T-helper 2 cell treated with Interferon-gamma antibody and Interleukin-4, amounts not matched to agents 5 μg/mL and 100 μg/mL, for 36 hours (primary cell): ENCODE measurements around the gene RAMP3.
"Not testable (repeated sequence)": the region's sequence is repeated elsewhere in the genome, so short reads cannot be mapped to it uniquely, and the experiment has no call there.

Source experiments
- DNase-seq: peaks from one replicate; pipeline ENCODE4 v3.0.0; 2021; ENCODE audit warnings: low spot score
- H3K27ac Mint-ChIP-seq: one replicate; pipeline ENCODE4 v1.8.0; 2021; ENCODE audit warnings: mild to moderate bottlenecking, mixed read lengths
- H3K27me3 Mint-ChIP-seq: one replicate; pipeline ENCODE4 v1.8.0; 2021; ENCODE audit warnings: low read depth, mixed read lengths
- H3K36me3 Mint-ChIP-seq: one replicate; pipeline ENCODE4 v1.8.0; 2021; ENCODE audit warnings: low read depth, mixed read lengths
- H3K4me1 Mint-ChIP-seq: one replicate; pipeline ENCODE4 v1.8.0; 2021; ENCODE audit warnings: low read depth, mixed read lengths
- H3K4me3 Mint-ChIP-seq: one replicate; pipeline ENCODE4 v1.8.0; 2022; ENCODE audit warnings: mild to moderate bottlenecking, moderate library complexity, mixed read lengths
- H3K9me3 Mint-ChIP-seq: one replicate; pipeline ENCODE4 v1.8.0; 2021; ENCODE audit warnings: mixed read lengths

Gene RAMP3

DNA sequence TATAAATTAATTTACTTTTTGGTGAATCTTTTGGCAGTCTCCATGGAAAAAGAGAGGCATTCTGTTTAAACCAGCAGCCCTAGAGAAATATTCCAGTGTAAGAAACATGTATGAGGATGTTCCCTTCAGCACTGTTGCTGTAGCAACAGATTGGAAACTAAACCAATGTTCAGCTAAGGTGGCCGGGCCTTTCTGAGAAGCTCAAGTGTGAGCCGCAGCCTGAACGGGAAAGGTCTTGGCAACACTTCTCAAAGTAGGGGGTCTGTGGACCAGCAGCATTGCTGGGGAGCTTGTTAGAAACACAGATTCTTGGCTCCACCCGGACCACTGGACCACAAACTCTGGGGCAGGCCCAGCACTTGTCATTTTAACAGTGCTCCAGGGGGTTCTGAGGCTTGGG is 36.2 kb downstream of the RAMP3 start:
- no peak overlapping the region for H3K4me3 Mint-ChIP-seq
- H3K9me3 Mint-ChIP-seq: no peaks in the 10 kb centered on the region
- H3K4me1 Mint-ChIP-seq: peaks cover 16% of the 10 kb centered on the region
- no peak overlapping the region for H3K27ac Mint-ChIP-seq
- H3K27me3 Mint-ChIP-seq: peaks cover 21% of the 10 kb centered on the region
- no peaks in the 10 kb centered on the region for H3K36me3 Mint-ChIP-seq
- no peak for DNase-seq

GRCh38 chr7:45196374-45196773 is 38.8 kb downstream of the RAMP3 start:
- no peak overlapping the region for H3K4me3 Mint-ChIP-seq
- H3K4me1 Mint-ChIP-seq: peaks cover 24% of the 10 kb centered on the region
- H3K9me3 Mint-ChIP-seq: no peaks in the 10 kb centered on the region
- H3K27me3 Mint-ChIP-seq: peaks cover 19% of the 10 kb centered on the region
- no peak overlapping the region for H3K27ac Mint-ChIP-seq
- no peaks in the 10 kb centered on the region for H3K36me3 Mint-ChIP-seq
- peak; percentile 86 for DNase-seq

DNA sequence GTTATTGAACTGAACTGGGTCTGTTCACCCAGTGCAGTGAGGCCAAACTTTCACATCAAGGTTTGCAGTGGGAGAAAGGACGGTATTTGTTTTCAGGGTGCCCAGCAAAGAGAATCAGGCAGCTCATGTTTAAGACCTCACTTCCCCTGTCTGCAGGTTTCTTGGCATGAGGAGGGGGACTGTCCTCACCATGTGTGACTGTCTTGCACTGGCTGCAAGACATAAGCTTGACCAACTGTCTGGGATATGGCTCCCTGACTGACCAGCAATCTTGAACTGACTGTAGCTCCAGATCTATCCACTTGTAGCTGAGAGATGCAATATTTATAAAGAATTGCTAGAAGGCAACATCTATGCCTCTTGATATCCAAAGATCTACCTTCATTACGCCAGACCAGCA is 39.9 kb downstream of the RAMP3 start:
- DNase-seq: no peak
- no peak overlapping the region for H3K4me3 Mint-ChIP-seq
- H3K27ac Mint-ChIP-seq: no peak overlapping the region
- peaks cover 23% of the 10 kb centered on the region for H3K4me1 Mint-ChIP-seq
- no peaks in the 10 kb centered on the region for H3K9me3 Mint-ChIP-seq
- H3K36me3 Mint-ChIP-seq: no peaks in the 10 kb centered on the region
- H3K27me3 Mint-ChIP-seq: peaks cover 9% of the 10 kb centered on the region

- Mint-ChIP-seq H3K4me3 (no peak overlapping the region), H3K4me1 (peaks cover 32% of the 10 kb centered on the region), H3K36me3 (no peaks in the 10 kb centered on the region), H3K27me3 (peaks cover 7% of the 10 kb centered on the region), H3K27ac (peak overlapping the region; percentile 31), H3K9me3 (no peaks in the 10 kb centered on the region)
- DNase-seq: no peak
Measured at GRCh38 chr7:45198986-45199385, 41.4 kb downstream of the RAMP3 start.

DNA sequence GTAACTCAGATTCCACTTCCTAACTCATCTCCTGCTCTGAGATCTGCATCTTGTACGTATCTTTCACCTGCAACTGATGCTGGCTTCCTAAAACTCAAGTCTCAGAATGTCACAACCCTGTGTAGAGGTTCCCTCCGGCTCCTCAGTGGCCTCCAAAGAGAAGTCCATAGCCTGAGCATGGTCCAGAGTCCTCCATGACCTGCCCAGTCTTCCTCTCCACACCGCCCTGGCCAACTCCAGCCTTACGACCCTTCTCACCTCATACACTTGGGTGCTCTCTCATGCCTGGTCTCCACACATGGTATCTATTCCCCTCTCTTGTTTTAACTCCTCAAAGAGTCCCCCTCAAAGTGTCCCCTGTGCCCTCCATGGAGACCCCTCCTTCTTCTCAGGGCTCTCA is 41.9 kb downstream of the RAMP3 start:
- Mint-ChIP-seq H3K27me3 (peaks cover 7% of the 10 kb centered on the region), H3K27ac (peak overlapping the region; percentile 14), H3K36me3 (no peaks in the 10 kb centered on the region), H3K4me1 (peaks cover 37% of the 10 kb centered on the region), H3K4me3 (no peak overlapping the region), H3K9me3 (no peaks in the 10 kb centered on the region)
- DNase-seq: no peak

GRCh38 chr7:45202625-45203024 is 45.0 kb downstream of the RAMP3 start:
- Mint-ChIP-seq H3K36me3 (no peaks in the 10 kb centered on the region), H3K9me3 (no peaks in the 10 kb centered on the region), H3K27ac (peak overlapping the region; percentile 17), H3K4me1 (peaks cover 41% of the 10 kb centered on the region), H3K27me3 (peaks cover 17% of the 10 kb centered on the region), H3K4me3 (no peak overlapping the region)
- DNase-seq: no peak

GRCh38 chr7:45203036-45203435 is 45.4 kb downstream of the RAMP3 start:
- DNase-seq: no peak
- Mint-ChIP-seq H3K4me1 (peaks cover 41% of the 10 kb centered on the region), H3K27ac (peak overlapping the region; percentile 17), H3K9me3 (no peaks in the 10 kb centered on the region), H3K36me3 (no peaks in the 10 kb centered on the region), H3K27me3 (peaks cover 18% of the 10 kb centered on the region), H3K4me3 (no peak overlapping the region)

DNA sequence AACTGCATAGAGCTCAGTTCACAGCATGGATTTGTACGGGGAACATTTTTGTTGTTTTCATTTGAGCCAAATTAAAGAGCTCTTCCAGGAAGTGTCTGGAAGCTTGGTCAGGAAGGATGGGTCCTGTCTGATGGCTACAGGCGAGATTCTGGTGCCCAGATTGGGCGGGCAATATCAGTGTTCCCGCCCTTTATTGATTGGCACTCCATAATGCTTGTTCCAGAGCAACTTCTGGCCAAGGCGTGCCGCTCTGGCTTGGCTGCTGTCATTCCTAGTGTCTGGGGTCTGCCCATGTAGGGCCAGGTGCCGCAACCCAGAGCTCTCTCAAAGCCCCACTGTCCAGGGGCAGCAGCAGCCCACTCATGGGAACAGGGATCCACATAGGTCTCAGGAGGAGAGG is 45.9 kb downstream of the RAMP3 start:
- Mint-ChIP-seq H3K27ac (peak overlapping the region; percentile 77), H3K27me3 (peaks cover 22% of the 10 kb centered on the region), H3K4me3 (peak overlapping the region; percentile 35), H3K9me3 (no peaks in the 10 kb centered on the region), H3K4me1 (peaks cover 41% of the 10 kb centered on the region), H3K36me3 (no peaks in the 10 kb centered on the region)
- no peak for DNase-seq

- H3K27ac Mint-ChIP-seq: peak overlapping the region; percentile 77
- H3K27me3 Mint-ChIP-seq: peaks cover 27% of the 10 kb centered on the region
- no peaks in the 10 kb centered on the region for H3K9me3 Mint-ChIP-seq
- DNase-seq: no peak
- peak overlapping the region; percentile 35 for H3K4me3 Mint-ChIP-seq
- H3K4me1 Mint-ChIP-seq: peaks cover 36% of the 10 kb centered on the region
- H3K36me3 Mint-ChIP-seq: no peaks in the 10 kb centered on the region
Measured at GRCh38 chr7:45203936-45204445, 46.4 kb downstream of the RAMP3 start.

DNA sequence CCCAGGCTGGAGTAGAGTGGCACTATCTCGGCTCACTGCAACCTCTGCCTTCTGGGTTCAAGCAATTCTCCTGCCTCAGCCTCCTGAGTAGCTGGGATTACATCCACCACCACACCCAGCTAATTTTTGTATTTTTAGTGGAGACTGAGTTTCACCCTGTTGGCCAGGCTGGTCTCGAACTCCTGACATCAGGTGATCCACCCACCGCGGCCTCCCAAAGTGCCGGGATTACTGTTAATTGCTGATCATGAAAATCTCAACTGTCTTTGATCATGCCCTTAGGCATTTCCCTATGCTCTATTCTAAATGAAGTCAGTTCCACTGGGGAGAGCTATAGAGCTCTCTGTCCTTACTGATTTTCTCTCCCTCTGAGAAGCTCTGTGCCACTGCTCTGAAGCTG is 48.7 kb downstream of the RAMP3 start:
- H3K27me3 Mint-ChIP-seq: peaks cover 34% of the 10 kb centered on the region
- not testable (repeated sequence) for H3K9me3 Mint-ChIP-seq, H3K27ac Mint-ChIP-seq, DNase-seq, H3K4me3 Mint-ChIP-seq, H3K36me3 Mint-ChIP-seq
- H3K4me1 Mint-ChIP-seq: peaks cover 30% of the 10 kb centered on the region

- not testable (repeated sequence) for H3K9me3 Mint-ChIP-seq, H3K4me3 Mint-ChIP-seq, H3K36me3 Mint-ChIP-seq, H3K27ac Mint-ChIP-seq, DNase-seq
- H3K4me1 Mint-ChIP-seq: peaks cover 10% of the 10 kb centered on the region
- peaks cover 51% of the 10 kb centered on the region for H3K27me3 Mint-ChIP-seq
Measured at GRCh38 chr7:45209909-45210308, 52.3 kb downstream of the RAMP3 start.

GRCh38 chr7:45211066-45211465 is 53.5 kb downstream of the RAMP3 start:
- H3K4me3 Mint-ChIP-seq: no peak overlapping the region
- H3K27me3 Mint-ChIP-seq: peaks cover 58% of the 10 kb centered on the region
- H3K36me3 Mint-ChIP-seq: no peaks in the 10 kb centered on the region
- peaks cover under 1% of the 10 kb centered on the region for H3K4me1 Mint-ChIP-seq
- DNase-seq: no peak
- no peaks in the 10 kb centered on the region for H3K9me3 Mint-ChIP-seq
- no peak overlapping the region for H3K27ac Mint-ChIP-seq

- H3K27me3 Mint-ChIP-seq: peaks cover 54% of the 10 kb centered on the region
- no peaks in the 10 kb centered on the region for H3K4me1 Mint-ChIP-seq
- no peak overlapping the region for H3K4me3 Mint-ChIP-seq
- H3K27ac Mint-ChIP-seq: no peak overlapping the region
- H3K9me3 Mint-ChIP-seq: no peaks in the 10 kb centered on the region
- no peak for DNase-seq
- H3K36me3 Mint-ChIP-seq: no peaks in the 10 kb centered on the region
Measured at GRCh38 chr7:45211958-45212357, 54.4 kb downstream of the RAMP3 start.

GRCh38 chr7:45212606-45213005 is 55.0 kb downstream of the RAMP3 start:
- Mint-ChIP-seq H3K27ac (no peak overlapping the region), H3K9me3 (no peaks in the 10 kb centered on the region), H3K27me3 (peaks cover 53% of the 10 kb centered on the region), H3K4me3 (no peak overlapping the region), H3K36me3 (no peaks in the 10 kb centered on the region), H3K4me1 (no peaks in the 10 kb centered on the region)
- DNase-seq: no peak

DNA sequence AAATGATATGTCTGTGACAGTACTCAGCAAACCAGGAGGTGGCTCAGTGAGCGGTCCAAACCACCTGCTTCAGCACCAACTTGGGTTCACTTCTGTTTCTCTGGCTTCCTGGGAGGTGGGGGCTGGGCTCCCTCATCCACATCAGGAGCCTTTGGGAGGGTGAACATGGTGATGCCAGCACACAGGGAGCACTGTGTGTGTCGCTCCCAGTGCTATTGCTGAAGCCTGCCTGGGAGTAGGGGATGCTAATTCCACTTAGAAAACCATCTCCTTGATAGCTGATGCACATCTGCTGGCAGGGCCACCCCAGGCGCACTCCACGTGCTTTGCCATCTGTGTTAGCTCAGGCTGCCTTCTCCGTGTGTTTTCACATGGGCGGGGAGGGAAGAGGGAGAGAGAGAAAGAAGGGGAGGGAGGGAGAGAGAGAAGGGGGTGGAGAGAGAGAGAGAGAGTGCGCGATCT is 58.0 kb downstream of the RAMP3 start:
- peaks cover 43% of the 10 kb centered on the region for H3K27me3 Mint-ChIP-seq

More for the DNA sequence above, 58.0 kb downstream of the RAMP3 start:
- Mint-ChIP-seq H3K36me3 (no peaks in the 10 kb centered on the region), H3K27ac (no peak overlapping the region), H3K4me1 (peaks cover 3% of the 10 kb centered on the region), H3K9me3 (no peaks in the 10 kb centered on the region), H3K4me3 (no peak overlapping the region)
- no peak for DNase-seq
